MM.1S (cell line): ENCODE data around the gene ZNF615.

ENCODE experiments used
- DNase-seq: peaks from one replicate; pipeline ENCODE4 v3.0.0-alpha.2; 2015
- H2AFZ ChIP-seq: fragments of 300-600 bp; sonication (generic); 2 replicates; pipeline ENCODE4 v1.6.0; 2016; ENCODE audit warnings: antibody characterized with exemption, low read length
- H3F3A ChIP-seq: fragments of 300-600 bp; sonication (generic); 2 replicates; pipeline ENCODE4 v1.6.1; 2016; ENCODE audit warnings: mild to moderate bottlenecking, antibody characterized with exemption, low read length, moderate library complexity, mixed read lengths; ENCODE audit not compliant: insufficient read depth
- H3K27ac ChIP-seq: fragments of 300-600 bp; sonication (generic); 2 replicates; pipeline ENCODE4 v1.5.1; 2016; ENCODE audit warnings: mild to moderate bottlenecking, low read length
- H3K27me3 ChIP-seq: fragments of 300-600 bp; sonication (generic); replicated peaks from 2 replicates; pipeline ENCODE4 v1.6.0; 2016; ENCODE audit warnings: low read length; ENCODE audit not compliant: insufficient read depth
- H3K36me3 ChIP-seq: fragments of 300-600 bp; sonication (generic); replicated peaks from 2 replicates; pipeline ENCODE4 v1.6.1; 2016; ENCODE audit warnings: mild to moderate bottlenecking, low read length, mixed read lengths; ENCODE audit not compliant: insufficient read depth
- H3K4me1 ChIP-seq: fragments of 300-600 bp; sonication (generic); 2 replicates; pipeline ENCODE4 v1.6.1; 2016; ENCODE audit warnings: low read length, mixed read lengths
- H3K4me2 ChIP-seq: fragments of 300-600 bp; sonication (generic); 2 replicates; pipeline ENCODE4 v1.6.0; 2016; ENCODE audit warnings: low read depth, low read length
- H3K4me3 ChIP-seq: fragments of 300-600 bp; sonication (generic); 2 replicates; pipeline ENCODE4 v1.5.1; 2016; ENCODE audit warnings: low read length, mixed read lengths
- H3K79me2 ChIP-seq: fragments of 300-600 bp; sonication (generic); 2 replicates; pipeline ENCODE4 v1.6.1; 2016; ENCODE audit warnings: mixed run types, low read length, mixed read lengths
- H3K9ac ChIP-seq: fragments of 300-600 bp; sonication (generic); 2 replicates; pipeline ENCODE4 v1.6.1; 2016; ENCODE audit warnings: low read length, mixed read lengths
- H3K9me2 ChIP-seq: fragments of 300-600 bp; sonication (generic); replicated peaks from 2 replicates; pipeline ENCODE4 v1.6.1; 2016; ENCODE audit warnings: mild to moderate bottlenecking, low read length, mixed read lengths; ENCODE audit not compliant: insufficient read depth
- H3K9me3 ChIP-seq: fragments of 300-600 bp; sonication (generic); replicated peaks from 2 replicates; pipeline ENCODE4 v1.6.1; 2016; ENCODE audit warnings: mild to moderate bottlenecking, low read length, mixed read lengths; ENCODE audit not compliant: insufficient read depth
- H4K20me1 ChIP-seq: fragments of 300-600 bp; sonication (generic); 2 replicates; pipeline ENCODE4 v1.6.1; 2016; ENCODE audit warnings: mild to moderate bottlenecking, low read length, moderate library complexity, mixed read lengths; ENCODE audit not compliant: insufficient read depth
- EZH2 ChIP-seq: fragments of 300-600 bp; sonication (generic); optimal IDR thresholded peaks from 2 replicates; pipeline ENCODE3; 2017; ENCODE audit warnings: low read depth, mild to moderate bottlenecking, antibody characterized with exemption, low read length, mixed read lengths
- EZH2phosphoT487 ChIP-seq: fragments of 300-600 bp; sonication (generic); IDR thresholded peaks from 2 replicates; pipeline ENCODE4 v1.6.1; 2018; ENCODE audit warnings: antibody characterized with exemption, low read length
- TF ChIP-seq, protein P1 (sequence below): fragments of 300-600 bp; sonication (generic); IDR thresholded peaks from 2 replicates; pipeline ENCODE4 v1.5.1; 2016; ENCODE audit warnings: antibody characterized with exemption, low read length, mixed read lengths

Gene ZNF615

DNA sequence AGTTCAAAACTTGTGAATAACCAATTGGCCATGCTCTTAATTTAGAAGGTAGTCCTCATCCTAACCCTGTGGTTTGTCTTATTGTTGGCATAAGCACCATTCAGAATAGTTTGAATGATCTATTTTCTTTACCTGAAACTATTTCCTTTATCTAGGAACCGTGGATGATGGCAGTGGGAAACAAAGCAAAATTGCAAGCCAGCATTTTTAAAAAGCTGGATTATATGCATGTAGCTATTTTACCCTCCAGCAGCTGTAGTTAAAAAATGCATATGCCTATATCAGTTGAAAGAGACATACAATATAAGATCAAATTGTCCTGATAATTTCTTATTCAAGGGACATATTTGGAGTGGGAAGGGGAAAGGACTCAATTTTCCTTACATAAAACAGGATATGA is 61.4 kb downstream of the ZNF615 start:
- Histone ChIP-seq H4K20me1 (no peaks in the 10 kb centered on the region), H3K27ac (no peak overlapping the region), H3K4me3 (no peak overlapping the region), H3K9me3 (no peaks in the 10 kb centered on the region), H3F3A (no peaks in the 10 kb centered on the region), H3K9me2 (no peaks in the 10 kb centered on the region), H3K27me3 (no peaks in the 10 kb centered on the region), H2AFZ (no peak overlapping the region), H3K4me1 (no peaks in the 10 kb centered on the region), H3K4me2 (no peak overlapping the region), H3K79me2 (no peaks in the 10 kb centered on the region), H3K36me3 (no peaks in the 10 kb centered on the region; the same call in 1 of the 2 replicates), H3K9ac (no peak overlapping the region)
- DNase-seq = no peak
- TF ChIP-seq, protein P1, sequence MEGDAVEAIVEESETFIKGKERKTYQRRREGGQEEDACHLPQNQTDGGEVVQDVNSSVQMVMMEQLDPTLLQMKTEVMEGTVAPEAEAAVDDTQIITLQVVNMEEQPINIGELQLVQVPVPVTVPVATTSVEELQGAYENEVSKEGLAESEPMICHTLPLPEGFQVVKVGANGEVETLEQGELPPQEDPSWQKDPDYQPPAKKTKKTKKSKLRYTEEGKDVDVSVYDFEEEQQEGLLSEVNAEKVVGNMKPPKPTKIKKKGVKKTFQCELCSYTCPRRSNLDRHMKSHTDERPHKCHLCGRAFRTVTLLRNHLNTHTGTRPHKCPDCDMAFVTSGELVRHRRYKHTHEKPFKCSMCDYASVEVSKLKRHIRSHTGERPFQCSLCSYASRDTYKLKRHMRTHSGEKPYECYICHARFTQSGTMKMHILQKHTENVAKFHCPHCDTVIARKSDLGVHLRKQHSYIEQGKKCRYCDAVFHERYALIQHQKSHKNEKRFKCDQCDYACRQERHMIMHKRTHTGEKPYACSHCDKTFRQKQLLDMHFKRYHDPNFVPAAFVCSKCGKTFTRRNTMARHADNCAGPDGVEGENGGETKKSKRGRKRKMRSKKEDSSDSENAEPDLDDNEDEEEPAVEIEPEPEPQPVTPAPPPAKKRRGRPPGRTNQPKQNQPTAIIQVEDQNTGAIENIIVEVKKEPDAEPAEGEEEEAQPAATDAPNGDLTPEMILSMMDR = no peak
- TF ChIP-seq EZH2 = no peak
- TF ChIP-seq EZH2phosphoT487 = no peak

DNA sequence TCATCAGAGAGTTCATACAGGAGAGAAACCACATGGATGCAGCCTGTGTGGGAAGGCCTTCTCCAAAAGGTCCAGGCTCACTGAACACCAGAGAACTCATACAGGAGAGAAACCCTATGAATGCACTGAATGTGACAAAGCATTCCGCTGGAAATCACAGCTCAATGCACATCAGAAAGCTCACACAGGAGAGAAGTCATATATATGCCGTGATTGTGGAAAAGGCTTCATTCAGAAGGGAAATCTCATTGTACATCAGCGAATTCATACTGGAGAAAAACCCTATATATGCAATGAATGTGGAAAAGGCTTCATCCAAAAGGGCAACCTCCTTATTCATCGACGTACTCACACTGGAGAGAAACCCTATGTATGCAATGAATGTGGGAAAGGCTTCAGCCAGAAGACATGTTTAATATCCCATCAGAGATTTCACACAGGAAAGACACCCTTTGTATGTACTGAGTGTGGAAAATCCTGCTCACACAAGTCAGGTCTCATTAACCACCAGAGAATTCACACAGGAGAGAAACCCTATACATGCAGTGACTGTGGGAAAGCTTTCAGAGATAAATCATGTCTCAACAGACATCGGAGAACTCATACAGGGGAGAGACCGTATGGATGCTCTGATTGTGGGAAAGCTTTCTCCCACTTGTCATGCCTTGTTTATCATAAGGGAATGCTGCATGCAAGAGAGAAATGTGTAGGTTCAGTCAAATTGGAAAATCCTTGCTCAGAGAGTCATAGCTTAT is 63.0 kb downstream of the ZNF615 start:
- H2AFZ ChIP-seq = no peak overlapping the region
- H3K9ac ChIP-seq = no peak overlapping the region
- no peak overlapping the region for H3K27ac ChIP-seq
- no peaks in the 10 kb centered on the region for H3K27me3 ChIP-seq
- H3K9me3 ChIP-seq = no peaks in the 10 kb centered on the region
- no peak overlapping the region for H3K4me2 ChIP-seq
- no peaks in the 10 kb centered on the region for H4K20me1 ChIP-seq
- no peaks in the 10 kb centered on the region for H3F3A ChIP-seq
- H3K79me2 ChIP-seq = no peaks in the 10 kb centered on the region
- H3K4me3 ChIP-seq = no peak overlapping the region
- no peaks in the 10 kb centered on the region for H3K9me2 ChIP-seq
- no peaks in the 10 kb centered on the region for H3K4me1 ChIP-seq
- TF ChIP-seq, protein P1 = no peak
- TF ChIP-seq EZH2 (no peak), EZH2phosphoT487 (no peak)
- no peaks in the 10 kb centered on the region; the same call in 1 of the 2 replicates for H3K36me3 ChIP-seq
- DNase-seq = no peak
